CD4-positive, alpha-beta T cell treated with Interleukin-6 at 100 ng/mL for 8 hours (primary cell): Measurements from ENCODE around the gene CPNE5.

ENCODE experiments used
- DNase-seq: peaks from one replicate; pipeline ENCODE4 v3.0.0-alpha.2; 2020; ENCODE audit warnings: mixed read lengths, low spot score

Gene CPNE5

GRCh38 chr6:36762123-36762522 lies 77.1 kb downstream of the CPNE5 start:
- DNase-seq = no peak

DNA sequence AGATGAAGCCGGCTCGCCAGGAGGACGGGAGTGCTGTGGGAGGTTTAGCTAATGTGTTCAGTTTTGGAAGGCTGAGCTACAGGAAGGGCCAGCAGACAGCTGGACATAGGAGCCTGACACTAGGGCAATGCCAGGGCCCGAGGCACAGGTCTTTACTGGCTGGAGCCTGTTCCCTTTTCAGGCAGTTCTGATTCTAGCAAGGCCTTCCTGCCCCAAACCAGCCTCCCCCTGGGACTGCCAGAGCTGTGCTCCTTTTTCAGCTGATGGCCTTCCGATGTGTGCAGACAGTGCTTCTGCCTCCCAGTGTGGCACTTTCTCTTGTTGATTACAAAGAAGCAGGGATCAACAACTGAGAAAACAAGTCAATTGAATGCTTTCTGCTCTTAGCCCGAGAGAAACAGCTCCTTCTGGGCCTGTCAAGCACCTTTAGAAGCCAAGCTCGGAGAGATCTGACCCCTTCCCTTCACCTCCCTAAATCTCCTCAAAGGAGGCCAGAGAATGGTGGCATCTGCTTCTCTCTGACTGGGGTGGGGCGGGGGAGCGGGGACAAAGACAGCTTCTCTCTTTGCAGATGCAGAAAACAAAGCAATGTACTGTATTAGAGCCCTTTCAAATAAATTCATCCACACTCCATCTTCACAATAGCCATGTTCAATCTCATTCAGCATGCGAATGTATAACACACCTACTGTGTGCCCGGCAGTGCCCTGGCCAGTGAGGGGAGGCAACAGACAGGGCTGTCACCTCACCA lies 78.4 kb downstream of the CPNE5 start:
- no peak for DNase-seq

GRCh38 chr6:36759148-36759759 lies 80.0 kb downstream of the CPNE5 start:
- peak; percentile 77 for DNase-seq

- no peak for DNase-seq
These were observed 80.6 kb downstream of the CPNE5 start for GRCh38 chr6:36758516-36759147.

DNA sequence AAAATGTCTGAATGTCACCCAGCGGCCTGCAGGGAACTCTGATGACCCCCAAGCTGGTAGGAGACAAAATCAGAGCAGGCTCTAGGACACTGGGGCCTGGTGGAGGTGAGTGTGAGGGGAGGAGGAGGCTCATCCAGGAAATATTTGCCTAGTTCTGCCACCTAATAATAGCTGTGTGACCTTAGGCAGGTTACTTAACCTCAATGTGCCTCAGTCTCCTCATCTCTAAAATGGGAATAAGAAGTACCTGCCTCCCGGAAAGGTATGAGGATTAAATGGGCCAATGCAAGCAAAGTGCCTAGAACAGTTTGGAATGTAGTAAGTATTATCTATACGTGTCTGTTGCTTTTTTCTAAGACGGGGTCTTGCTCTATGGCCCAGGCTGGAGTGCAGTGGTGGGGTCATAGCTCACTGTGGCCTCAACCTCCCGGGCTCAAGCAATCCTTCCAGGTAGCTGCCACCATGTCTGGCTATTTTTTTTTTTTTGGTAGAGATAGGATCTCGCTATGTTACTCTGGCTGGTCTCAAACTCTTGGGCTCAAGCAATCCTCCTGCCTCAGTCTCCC lies 81.2 kb downstream of the CPNE5 start:
- DNase-seq = no peak

GRCh38 chr6:36757206-36757605 lies 82.0 kb downstream of the CPNE5 start:
- peak; percentile 52 for DNase-seq

- no peak for DNase-seq
These were observed 82.5 kb downstream of the CPNE5 start for GRCh38 chr6:36756786-36757185.

GRCh38 chr6:36755435-36756348 lies 83.6 kb downstream of the CPNE5 start:
- peak; percentile 84 for DNase-seq

GRCh38 chr6:36754582-36755434 lies 84.4 kb downstream of the CPNE5 start:
- no peak for DNase-seq

- no peak for DNase-seq
These were observed 85.4 kb downstream of the CPNE5 start for GRCh38 chr6:36753671-36754405.

DNA sequence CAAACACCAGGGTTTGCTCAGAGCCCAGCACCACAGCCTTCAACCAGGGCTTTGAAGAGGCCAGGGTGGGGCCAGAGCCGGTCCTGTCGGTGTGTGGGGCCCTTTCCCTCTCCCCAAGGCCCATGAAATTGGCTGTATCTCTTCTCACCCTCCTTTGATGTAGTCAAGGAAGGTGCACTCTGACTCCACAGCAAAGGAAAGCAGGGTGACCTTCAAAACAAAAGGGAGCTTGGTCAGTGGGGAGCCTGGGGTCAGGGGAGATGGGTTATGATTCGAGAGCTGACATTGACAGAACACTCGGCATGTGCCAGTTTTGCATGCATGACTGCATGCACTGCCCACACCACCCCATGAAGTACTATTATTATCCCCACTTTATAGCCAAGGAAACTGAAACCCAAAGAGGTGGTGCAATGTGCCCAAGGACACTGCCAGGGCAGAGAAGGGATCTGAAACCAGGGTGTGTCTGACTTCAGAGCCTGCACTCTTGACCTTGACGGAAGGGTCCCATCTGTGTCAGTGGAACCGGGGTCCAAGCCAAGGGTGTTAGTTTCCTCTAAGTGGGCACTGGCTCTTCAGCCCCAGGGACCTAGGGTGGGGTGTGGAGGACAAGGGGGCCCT lies 86.2 kb downstream of the CPNE5 start:
- DNase-seq = no peak

- DNase-seq = peak; percentile 63
These were observed 86.9 kb downstream of the CPNE5 start for GRCh38 chr6:36752187-36752885.

- DNase-seq = no peak
These were observed 87.4 kb downstream of the CPNE5 start for GRCh38 chr6:36751833-36752186.

- DNase-seq = no peak
These were observed 88.2 kb downstream of the CPNE5 start for GRCh38 chr6:36751091-36751490.

DNA sequence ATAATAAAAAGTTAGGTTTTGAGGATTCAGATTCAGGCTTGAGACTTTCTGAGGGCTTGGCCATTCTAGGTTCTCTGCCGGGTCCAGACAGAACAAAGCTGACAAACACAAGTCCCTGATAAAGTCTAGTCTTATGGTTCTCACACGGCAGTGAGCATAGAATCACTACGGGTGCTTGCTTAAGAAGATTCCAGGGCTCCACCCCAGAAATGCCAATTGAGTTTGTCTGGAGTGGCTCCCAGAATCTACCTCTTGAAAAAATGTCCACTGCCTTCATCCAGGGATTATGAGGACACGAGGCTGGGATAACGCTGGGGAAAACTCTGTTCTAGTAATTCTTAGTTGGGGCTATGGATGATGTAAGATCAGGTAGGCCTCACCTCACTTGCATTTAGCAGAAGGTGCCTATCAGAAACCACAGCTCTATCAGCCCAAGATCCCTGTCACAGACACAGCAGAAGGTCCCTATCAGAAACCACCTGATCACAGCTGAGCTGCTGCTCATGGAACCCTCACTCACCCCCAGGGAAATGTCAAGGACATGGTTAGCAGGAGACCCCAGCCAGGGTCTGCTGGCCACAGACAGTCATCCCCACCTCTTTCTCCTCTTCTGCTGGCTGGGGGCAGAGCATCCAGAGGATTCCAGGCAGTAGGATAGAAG lies 89.3 kb downstream of the CPNE5 start:
- no peak for DNase-seq

- DNase-seq = no peak
These were observed 93.0 kb downstream of the CPNE5 start for GRCh38 chr6:36746251-36746650.

DNA sequence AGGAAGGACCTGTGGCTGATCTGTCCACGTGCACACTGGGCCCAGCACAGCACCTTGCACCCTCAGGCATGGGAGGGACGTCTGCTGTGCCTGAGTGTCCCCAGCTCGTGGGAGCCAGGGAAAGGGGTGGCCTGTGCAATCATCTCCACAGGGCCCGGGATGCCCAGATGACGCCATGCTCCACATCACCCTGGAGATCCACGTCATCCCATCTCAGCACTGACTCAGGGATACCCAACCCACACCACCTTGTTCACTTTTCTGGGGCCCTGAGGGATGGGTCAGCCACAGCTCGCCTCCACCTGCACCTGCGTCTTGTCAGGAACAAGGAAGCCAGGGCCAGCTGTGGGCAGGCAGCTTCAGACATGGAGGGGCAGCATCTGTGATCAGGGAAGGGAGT lies 93.4 kb downstream of the CPNE5 start:
- no peak for DNase-seq

DNA sequence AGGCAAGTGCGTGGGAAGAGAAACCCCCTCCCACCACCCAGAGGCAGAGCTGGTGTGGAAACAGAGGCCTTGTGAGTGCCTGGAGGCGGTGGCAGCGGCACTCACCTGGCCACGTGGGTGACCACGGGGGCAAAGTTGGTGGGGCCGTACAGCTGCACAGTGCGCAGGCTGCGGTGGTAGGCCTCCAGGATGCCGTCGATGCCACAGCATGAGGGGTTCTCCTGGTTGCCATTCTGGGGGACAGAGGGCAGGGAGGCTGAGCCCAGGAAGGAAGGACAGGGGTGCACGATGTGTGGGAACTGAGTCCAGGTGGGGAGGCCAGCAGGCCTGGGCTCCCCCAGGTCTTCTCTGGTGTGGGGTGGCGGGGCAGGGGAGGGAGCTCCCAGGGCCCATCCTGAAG lies 94.0 kb downstream of the CPNE5 start:
- no peak for DNase-seq

DNA sequence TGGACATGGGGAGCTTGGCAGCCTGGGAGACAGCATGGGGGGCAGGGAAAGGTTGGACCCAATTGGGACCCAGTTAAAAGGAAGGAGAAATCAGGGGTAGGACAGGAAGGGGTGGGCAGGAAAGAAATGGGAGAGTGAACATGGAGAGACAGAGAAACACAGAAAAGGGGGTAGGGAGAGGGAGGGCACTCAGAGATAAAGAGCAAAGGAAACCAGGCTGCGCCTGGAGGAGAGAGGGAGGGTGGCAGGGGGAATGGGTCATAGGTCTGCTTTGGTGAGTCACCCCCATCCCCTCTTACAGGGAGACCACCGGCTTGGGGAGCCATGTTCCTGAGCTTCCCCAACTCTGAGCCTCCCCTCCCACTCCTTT lies 95.0 kb downstream of the CPNE5 start:
- DNase-seq = no peak
